Mononuclear cell (primary cell): Measurements from ENCODE around the gene CHRM3. TPM values are rescaled to one million over a fixed set of nuclear protein-coding genes. Genes with fewer than 3 reads are reported as not detected.

Source experiments
- H3K27me3 ChIP-seq: 2 replicates; pipeline ENCODE4 v1.6.0; 2011; ENCODE audit warnings: low read length, control low read depth; ENCODE audit not compliant: insufficient read depth
- H3K4me1 ChIP-seq: 2 replicates; pipeline ENCODE4 v1.5.1; 2011; ENCODE audit warnings: mild to moderate bottlenecking, low read length, control low read depth; ENCODE audit not compliant: insufficient read depth
- H3K4me3 ChIP-seq: 2 replicates; pipeline ENCODE4 v1.5.1; 2011; ENCODE audit warnings: mild to moderate bottlenecking, low read length, moderate library complexity
- H3K9me3 ChIP-seq: 2 replicates; pipeline ENCODE4 v1.5.1; 2011; ENCODE audit warnings: low read depth, mild to moderate bottlenecking, control low read depth, low read length
- total RNA-seq: library from RNA; depleted of rRNA; stranded (reverse); fragments of >200 nt; gene quantifications from one replicate; pipeline ENCODE4 v1.2.3, GENCODE V29; 2012

Gene CHRM3
- total RNA-seq, 1 donor, result 0.10 TPM

DNA sequence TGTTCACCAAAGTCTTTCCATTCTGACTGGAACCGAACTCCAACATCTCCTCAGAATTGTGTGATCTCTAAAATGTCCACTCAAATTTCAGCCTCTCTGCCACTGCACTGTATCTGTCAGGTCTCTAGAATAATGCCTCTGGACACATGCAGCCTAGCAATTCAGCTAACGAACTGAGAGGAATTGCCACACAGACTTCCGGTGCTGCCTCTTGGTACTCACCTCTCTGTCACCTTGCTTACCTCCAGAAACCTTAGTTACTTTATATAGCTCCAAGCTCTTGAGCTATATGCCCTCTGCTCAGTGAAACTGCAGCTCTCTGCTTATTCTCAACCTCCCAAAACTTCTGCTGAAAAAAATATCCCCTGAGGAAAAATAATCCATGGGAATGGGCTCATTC, 2.7 kb upstream of the CHRM3 start:
- Histone ChIP-seq H3K4me3 (no peak overlapping the region), H3K4me1 (peaks cover 22% of the 10 kb centered on the region), H3K27me3 (peaks cover 41% of the 10 kb centered on the region), H3K9me3 (no peaks in the 10 kb centered on the region)

DNA sequence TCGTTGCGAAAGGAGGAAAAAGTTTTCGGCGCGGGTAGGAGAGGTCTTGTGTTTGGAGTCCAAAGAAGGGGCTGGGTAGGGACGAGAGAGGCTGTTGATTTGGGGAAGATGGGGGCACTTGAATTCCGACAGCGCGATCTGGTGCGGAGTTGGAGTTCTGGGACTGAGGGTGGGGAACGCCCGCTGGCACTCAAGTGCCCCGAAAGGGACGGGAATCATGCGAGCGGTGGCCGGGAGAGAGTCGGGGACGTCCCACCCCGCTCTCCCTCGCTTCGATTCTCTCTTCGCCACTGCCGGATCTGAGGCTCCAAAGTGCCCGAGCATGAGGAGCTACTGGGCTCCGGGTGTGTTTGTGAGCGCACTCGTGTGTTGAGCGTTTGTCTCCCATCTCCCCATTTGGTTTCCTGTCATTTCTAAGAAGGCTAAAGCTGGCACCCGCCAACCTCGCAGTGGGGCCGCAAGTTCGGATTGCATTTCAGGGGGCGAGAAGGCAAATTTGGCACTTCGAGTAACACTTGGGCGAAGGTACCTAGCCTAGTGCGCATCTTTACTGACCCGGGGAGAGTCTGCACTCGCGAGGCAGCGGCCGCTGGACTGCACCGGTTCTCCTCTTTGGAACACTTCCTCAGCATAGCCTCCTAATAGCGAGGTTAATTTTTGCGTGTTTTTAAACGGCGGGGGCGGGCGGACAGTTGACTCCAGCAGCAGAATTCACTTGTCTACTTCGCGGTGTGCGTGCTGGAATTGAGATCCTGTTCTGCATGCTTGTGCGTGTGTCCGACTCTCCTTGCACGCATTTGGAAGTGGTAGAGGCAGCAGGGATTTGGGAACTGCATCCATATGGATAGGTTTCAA, 1.2 kb downstream of the CHRM3 start:
- Histone ChIP-seq H3K27me3 (peaks cover 53% of the 10 kb centered on the region), H3K4me1 (peaks cover 22% of the 10 kb centered on the region), H3K9me3 (no peaks in the 10 kb centered on the region), H3K4me3 (no peak overlapping the region)

DNA sequence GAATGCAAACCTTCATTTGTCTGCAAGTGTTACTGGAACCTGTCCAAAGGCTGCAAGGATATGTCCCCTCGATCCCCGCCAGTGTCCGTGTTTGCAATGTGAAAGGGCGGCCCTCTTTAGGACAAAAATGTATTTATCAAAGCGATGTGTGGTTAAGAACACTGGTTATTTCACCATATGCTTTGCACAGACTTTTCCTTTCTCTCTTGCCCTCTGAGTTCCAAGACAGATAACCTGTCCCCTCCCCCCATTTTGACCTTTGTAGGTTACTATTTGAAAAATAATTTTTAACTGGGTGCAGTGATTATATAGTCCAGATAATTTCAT, 1.8 kb downstream of the CHRM3 start:
- no peaks in the 10 kb centered on the region for H3K9me3 ChIP-seq
- peaks cover 22% of the 10 kb centered on the region for H3K4me1 ChIP-seq
- no peak overlapping the region for H3K4me3 ChIP-seq
- peaks cover 53% of the 10 kb centered on the region for H3K27me3 ChIP-seq

- Histone ChIP-seq H3K4me1 (peaks cover 22% of the 10 kb centered on the region), H3K27me3 (peaks cover 53% of the 10 kb centered on the region), H3K4me3 (no peak overlapping the region), H3K9me3 (no peaks in the 10 kb centered on the region)
Measured at GRCh38 chr1:239388578-239388977, 2.2 kb downstream of the CHRM3 start.

DNA sequence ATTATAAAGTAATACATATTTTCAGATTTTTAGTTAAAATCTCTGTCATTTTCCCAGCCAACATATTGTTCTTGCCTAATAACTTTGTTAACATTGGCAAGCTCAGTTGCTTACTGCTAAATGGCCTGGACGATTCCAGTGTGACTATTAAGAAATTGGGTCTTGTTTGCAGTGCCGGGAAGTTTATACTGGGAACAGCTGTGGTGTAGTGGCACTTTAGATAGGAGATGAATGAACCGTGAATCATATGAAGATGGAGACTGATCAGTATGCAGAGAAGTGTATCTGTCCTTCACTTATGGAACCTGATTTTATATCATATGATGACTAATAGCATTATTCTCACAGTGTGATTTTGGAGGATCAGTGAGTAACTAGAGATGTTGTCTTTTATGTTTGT, 3.3 kb downstream of the CHRM3 start:
- H3K4me1 ChIP-seq, result peaks cover 22% of the 10 kb centered on the region
- H3K4me3 ChIP-seq, result no peak overlapping the region
- no peaks in the 10 kb centered on the region for H3K9me3 ChIP-seq
- peaks cover 48% of the 10 kb centered on the region for H3K27me3 ChIP-seq

DNA sequence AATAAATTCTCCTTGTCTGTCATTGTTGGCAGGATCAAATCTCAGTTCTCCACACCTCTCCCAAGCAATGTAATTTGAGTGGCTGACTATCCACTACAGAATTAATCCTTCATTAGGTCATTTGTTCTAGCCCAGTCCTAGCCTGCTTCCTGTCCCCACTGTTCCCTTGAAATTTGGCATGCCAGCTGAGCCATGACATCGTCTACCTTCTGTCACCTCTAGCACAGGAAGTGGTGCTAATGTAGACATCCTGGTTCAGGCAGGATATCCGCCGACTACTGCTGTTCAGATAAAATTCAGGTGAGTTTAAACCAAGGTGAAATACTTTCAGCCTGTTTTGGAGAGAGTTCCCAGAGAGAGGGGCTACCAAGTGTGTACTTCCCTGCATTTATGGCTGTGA, 5.9 kb downstream of the CHRM3 start:
- H3K9me3 ChIP-seq, result no peaks in the 10 kb centered on the region
- peaks cover 26% of the 10 kb centered on the region for H3K27me3 ChIP-seq
- peaks cover 8% of the 10 kb centered on the region for H3K4me1 ChIP-seq
- H3K4me3 ChIP-seq, result no peak overlapping the region

DNA sequence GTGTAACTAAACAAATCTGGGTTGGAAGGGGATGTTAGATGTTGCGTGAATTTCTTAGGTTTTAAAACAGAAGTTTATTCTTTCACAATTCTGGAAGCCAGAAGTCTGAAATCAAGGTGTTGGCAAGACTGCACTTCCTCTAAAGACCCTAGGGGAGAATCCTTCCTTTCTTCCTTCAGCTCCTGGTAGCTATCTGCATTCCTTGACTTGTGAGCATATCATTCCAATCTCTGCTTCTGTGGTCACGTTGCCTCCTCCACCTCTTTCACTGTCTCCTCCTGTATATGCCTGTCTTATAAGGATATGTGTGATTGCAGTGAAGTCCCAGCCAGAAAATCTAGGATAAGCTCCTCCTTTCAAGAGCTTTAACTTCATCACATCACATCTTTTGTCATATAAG, 7.7 kb downstream of the CHRM3 start:
- H3K4me1 ChIP-seq, result no peaks in the 10 kb centered on the region
- no peak overlapping the region for H3K4me3 ChIP-seq
- H3K9me3 ChIP-seq, result no peaks in the 10 kb centered on the region
- H3K27me3 ChIP-seq, result peaks cover 8% of the 10 kb centered on the region

DNA sequence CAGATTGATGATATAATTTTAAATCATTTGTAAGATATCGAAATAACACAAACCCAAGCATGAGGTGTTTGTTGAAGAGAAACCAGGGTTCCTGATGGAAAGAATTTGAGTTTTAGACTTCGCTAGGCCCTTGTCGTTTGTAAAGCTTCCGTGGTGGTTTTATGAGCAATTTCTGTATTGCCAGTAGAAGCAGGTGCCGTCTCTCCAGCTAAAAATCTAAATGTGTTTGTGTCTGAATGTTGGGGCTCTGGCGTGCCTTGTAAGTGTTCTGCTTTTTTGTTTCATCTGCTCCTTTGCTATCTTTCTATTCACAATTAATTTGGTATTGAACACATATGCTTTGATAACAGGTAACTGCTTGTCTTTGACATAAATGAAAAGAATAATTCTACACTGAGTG, 27.5 kb downstream of the CHRM3 start:
- Histone ChIP-seq H3K4me3 (no peak overlapping the region), H3K27me3 (no peaks in the 10 kb centered on the region), H3K4me1 (no peaks in the 10 kb centered on the region), H3K9me3 (no peaks in the 10 kb centered on the region)

GRCh38 chr1:239417221-239417620, 30.9 kb downstream of the CHRM3 start:
- no peaks in the 10 kb centered on the region for H3K27me3 ChIP-seq
- H3K4me3 ChIP-seq, result no peak overlapping the region
- no peaks in the 10 kb centered on the region for H3K4me1 ChIP-seq
- no peaks in the 10 kb centered on the region for H3K9me3 ChIP-seq

DNA sequence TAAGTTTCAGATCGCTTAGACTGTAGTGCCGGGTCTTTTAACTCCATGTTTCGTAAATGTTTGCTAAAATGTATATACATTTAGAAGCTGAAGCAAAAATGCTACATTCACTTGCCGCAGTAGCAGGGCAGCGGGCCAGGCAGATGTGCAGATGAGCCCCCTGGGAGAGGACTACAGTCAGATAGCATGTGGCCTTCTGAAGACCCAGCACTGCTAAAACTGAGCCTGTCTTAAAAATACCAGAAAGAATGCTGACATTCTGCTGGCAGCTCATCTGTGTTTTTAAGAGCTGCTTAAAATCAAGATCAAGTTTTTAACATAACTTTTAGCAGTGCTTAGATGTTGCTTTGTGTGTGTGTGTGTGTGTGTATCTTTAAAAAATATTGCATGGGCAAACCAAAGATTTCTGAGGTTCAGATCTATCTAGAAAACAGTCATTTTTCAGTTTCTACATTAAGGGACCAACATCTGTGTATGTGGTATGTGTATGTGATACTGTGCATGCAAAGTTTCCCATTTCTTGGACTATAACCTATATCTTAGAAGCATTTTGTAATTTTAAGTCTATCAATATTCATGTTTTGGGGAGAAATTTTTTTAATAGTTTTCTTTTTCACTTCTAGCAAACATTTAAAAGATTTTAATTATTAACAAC, 31.7 kb downstream of the CHRM3 start:
- Histone ChIP-seq H3K9me3 (no peaks in the 10 kb centered on the region), H3K4me3 (no peak overlapping the region), H3K27me3 (no peaks in the 10 kb centered on the region), H3K4me1 (no peaks in the 10 kb centered on the region)

- Histone ChIP-seq H3K27me3 (no peaks in the 10 kb centered on the region), H3K9me3 (no peaks in the 10 kb centered on the region)
Measured at GRCh38 chr1:239418681-239419080, 32.3 kb downstream of the CHRM3 start.

GRCh38 chr1:239421811-239422210, 35.4 kb downstream of the CHRM3 start:
- H3K9me3 ChIP-seq, result no peaks in the 10 kb centered on the region

More at GRCh38 chr1:239418681-239419080, 32.3 kb downstream of the CHRM3 start:
- H3K4me1 ChIP-seq, result no peaks in the 10 kb centered on the region
- no peak overlapping the region for H3K4me3 ChIP-seq

GRCh38 chr1:239422818-239423217, 36.5 kb downstream of the CHRM3 start:
- no peak overlapping the region for H3K4me3 ChIP-seq
- no peaks in the 10 kb centered on the region for H3K4me1 ChIP-seq
- H3K27me3 ChIP-seq, result no peaks in the 10 kb centered on the region
- H3K9me3 ChIP-seq, result no peaks in the 10 kb centered on the region

More at GRCh38 chr1:239421811-239422210, 35.4 kb downstream of the CHRM3 start:
- no peaks in the 10 kb centered on the region for H3K4me1 ChIP-seq
- H3K4me3 ChIP-seq, result no peak overlapping the region
- no peaks in the 10 kb centered on the region for H3K27me3 ChIP-seq

DNA sequence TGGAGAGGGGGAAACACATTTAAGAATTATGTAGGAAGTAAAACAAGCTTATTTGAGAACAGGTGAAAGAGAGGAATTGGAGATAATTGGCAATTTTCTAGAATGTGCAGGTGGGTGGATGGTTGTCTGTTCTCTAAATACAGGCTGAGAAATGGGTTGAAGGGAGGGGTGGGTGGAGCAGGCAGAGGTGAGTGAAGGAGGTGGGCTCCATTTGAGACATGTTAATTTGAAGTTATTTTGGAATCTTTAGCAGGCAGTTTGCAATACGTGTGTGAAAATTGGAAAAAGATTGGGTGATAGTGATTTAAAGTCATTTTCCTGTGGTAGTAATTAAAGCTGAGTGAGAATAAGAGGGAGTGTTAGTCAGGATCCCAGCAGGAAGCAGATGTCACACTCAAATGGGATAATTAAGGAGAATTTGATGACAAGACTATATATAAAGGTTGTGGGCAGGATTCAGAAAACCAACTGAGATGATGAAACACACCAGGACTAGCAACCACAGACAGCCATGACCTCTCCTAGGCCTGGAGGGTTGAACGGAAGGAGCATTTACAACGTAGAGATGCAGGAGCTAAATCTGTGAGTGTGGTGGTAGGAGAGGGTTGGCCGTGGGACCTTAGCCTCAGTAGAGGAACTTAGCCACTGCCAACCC, 40.6 kb downstream of the CHRM3 start:
- no peaks in the 10 kb centered on the region for H3K4me1 ChIP-seq
- H3K27me3 ChIP-seq, result no peaks in the 10 kb centered on the region
- H3K4me3 ChIP-seq, result no peak overlapping the region
- no peaks in the 10 kb centered on the region for H3K9me3 ChIP-seq

DNA sequence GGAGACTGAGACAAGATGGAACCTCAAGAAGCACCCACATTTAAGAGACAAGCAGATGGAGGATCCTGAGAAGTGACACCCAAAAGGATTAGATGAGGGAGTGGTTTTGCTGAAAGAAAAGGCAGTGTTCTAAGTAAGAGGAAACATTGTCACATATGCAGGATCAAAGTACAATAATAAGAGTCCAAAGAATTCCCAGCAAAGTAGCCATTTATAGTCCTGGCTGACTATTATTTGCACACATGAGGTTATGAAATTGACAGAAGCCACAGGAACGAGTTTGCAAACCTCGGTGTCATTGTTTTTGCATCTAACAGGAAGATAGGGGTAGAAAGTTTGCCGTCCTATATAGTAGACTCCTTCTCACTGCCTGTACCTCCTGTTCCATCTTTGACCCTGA, 41.3 kb downstream of the CHRM3 start:
- H3K27me3 ChIP-seq, result no peaks in the 10 kb centered on the region
- no peak overlapping the region for H3K4me3 ChIP-seq

More for the DNA sequence above, 41.3 kb downstream of the CHRM3 start:
- Histone ChIP-seq H3K4me1 (no peaks in the 10 kb centered on the region), H3K9me3 (no peaks in the 10 kb centered on the region)
